HCT116 (cell line): ENCODE measurements around the gene FMN1. TPM values are rescaled to one million over a fixed set of nuclear protein-coding genes. Genes with fewer than 3 reads are reported as not detected.

Experiments used
- ATAC-seq: fragments of 200-7000 bp; cut with Tn5 transposase; 2 replicates; pipeline ENCODE4 v1.9.1; 2020; ENCODE audit warnings: mild to moderate bottlenecking, moderate library complexity
- BruUV-seq: library from RNA; stranded (reverse); fragments of 400-500 nt; replicated peaks from 2 replicates; lab custom pipeline; 2021; lab: Mats Ljungman, UMichigan
- CTCF ChIA-PET: fragments of 300-600 bp; sonication (Branson Sonifier 250); formaldehyde crosslinking; loops from one replicate; lab custom pipeline; 2021; ENCODE audit warnings: antibody characterized with exemption; lab: Charles Lee
- POLR2A ChIA-PET: fragments of 300-600, 350-600 bp; sonication (Branson Sonifier 250); formaldehyde crosslinking; loops from one replicate; lab custom pipeline; 2021; ENCODE audit warnings: antibody characterized with exemption; lab: Charles Lee
- RAD21 ChIA-PET, 2 experiments: fragments of 300-600 bp; sonication (Branson Sonifier 250); formaldehyde crosslinking; loops; one replicate each; lab custom pipeline; 2023; ENCODE audit warnings: low total read pairs in 2 of 2; ENCODE audit not compliant: uncharacterized antibody in 2 of 2, unreplicated experiment in 2 of 2, low non-redundant PET in 1 of 2; lab: Charles Lee
- DNase-seq: peaks from one replicate; pipeline ENCODE4 v3.0.0-alpha.2; 2010; ENCODE audit warnings: low read depth, low spot score
- H2AFZ ChIP-seq: fragments of 200-600 bp; shearing (Covaris generic), sonication (generic); 2 replicates; pipeline ENCODE4 v1.6.1; 2017; ENCODE audit warnings: low read depth, mixed run types, mixed read lengths, antibody characterized with exemption, low read length; ENCODE audit not compliant: poor library complexity, severe bottlenecking
- H3K27ac ChIP-seq: 2 replicates; pipeline ENCODE4 v1.5.1; 2012; ENCODE audit warnings: low read depth, low read length
- H3K27me3 ChIP-seq: fragments of 200-600 bp; sonication (generic); 2 replicates; pipeline ENCODE4 v1.6.1; 2016; ENCODE audit warnings: mixed run types, low read length, mixed read lengths; ENCODE audit not compliant: insufficient read depth
- H3K36me3 ChIP-seq, 2 experiments: fragments of 200-500 bp in 1 of 2; fragments of 200-600 bp in 1 of 2; sonication (Bioruptor generic) in 1 of 2; sonication (generic) in 1 of 2; 2 replicates each; pipeline versions ENCODE4 v1.5.1 to v1.6.1; 2014 to 2016; ENCODE audit warnings: low read length in 2 of 2, inconsistent platforms in 1 of 2, mixed read lengths in 1 of 2, mixed run types in 1 of 2; ENCODE audit not compliant: insufficient read depth in 2 of 2, control insufficient read depth in 1 of 2
- H3K4me1 ChIP-seq, 2 experiments: fragments of 200-600 bp in 1 of 2; sonication (generic) in 1 of 2; 2 replicates each; pipeline versions ENCODE4 v1.5.1 to v1.6.1; 2012 to 2017; ENCODE audit warnings: low read length in 2 of 2, inconsistent platforms in 1 of 2, mild to moderate bottlenecking in 1 of 2, mixed read lengths in 1 of 2, mixed run types in 1 of 2, moderate library complexity in 1 of 2; ENCODE audit not compliant: insufficient read depth in 2 of 2, control insufficient read depth in 1 of 2
- H3K4me2 ChIP-seq: fragments of 200-600 bp; sonication (generic); 2 replicates; pipeline ENCODE4 v1.6.1; 2017; ENCODE audit warnings: mixed run types, low read length, mixed read lengths
- H3K4me3 ChIP-seq, 2 experiments: fragments of 200-600 bp in 1 of 2; sonication (generic) in 1 of 2; replicated peaks in 1 of 2; 2 replicates each; pipeline ENCODE4 v1.5.1; 2011 to 2016; ENCODE audit warnings: low read length in 2 of 2, control low read depth in 1 of 2, low read depth in 1 of 2, mild to moderate bottlenecking in 1 of 2, mixed read lengths in 1 of 2, mixed run types in 1 of 2
- H3K79me2 ChIP-seq: fragments of 200-600 bp; sonication (generic); 2 replicates; pipeline ENCODE4 v1.6.1; 2017; ENCODE audit warnings: mild to moderate bottlenecking, mixed run types, low read length, moderate library complexity, mixed read lengths; ENCODE audit not compliant: insufficient read depth
- H3K9ac ChIP-seq: fragments of 200-600 bp; sonication (generic); 2 replicates; pipeline ENCODE4 v1.6.1; 2016; ENCODE audit warnings: low read length, mixed read lengths
- H3K9me2 ChIP-seq: fragments of 200-600 bp; sonication (generic), shearing (Covaris generic); 2 replicates; pipeline ENCODE4 v1.6.1; 2017; ENCODE audit warnings: mixed run types, mild to moderate bottlenecking, moderate library complexity; ENCODE audit not compliant: insufficient read depth
- H3K9me3 ChIP-seq, 2 experiments: fragments of 200-500 bp in 1 of 2; fragments of 200-600 bp in 1 of 2; sonication (Bioruptor generic) in 1 of 2; sonication (generic) in 1 of 2; 2 replicates each; pipeline ENCODE4 v1.6.1; 2014 to 2017; ENCODE audit warnings: low read length in 2 of 2, mixed read lengths in 2 of 2, inconsistent platforms in 1 of 2, low read depth in 1 of 2, mild to moderate bottlenecking in 1 of 2, mixed run types in 1 of 2, moderate library complexity in 1 of 2; ENCODE audit not compliant: control insufficient read depth in 1 of 2, insufficient read depth in 1 of 2
- H4K20me1 ChIP-seq: fragments of 200-600 bp; sonication (generic), shearing (Covaris generic); 2 replicates; pipeline ENCODE4 v1.6.1; 2017; ENCODE audit warnings: mixed run types, mild to moderate bottlenecking, moderate library complexity; ENCODE audit not compliant: insufficient read depth
- CBX3 ChIP-seq: IDR thresholded peaks from 2 replicates; pipeline ENCODE4 v1.6.1; 2012; ENCODE audit warnings: low read depth
- EZH2 ChIP-seq: fragments of 200-600 bp; sonication (generic); IDR thresholded peaks from 2 replicates; pipeline ENCODE4 v1.6.1; 2017; ENCODE audit warnings: antibody characterized with exemption, mixed run types
- EZH2phosphoT487 ChIP-seq: fragments of 200-600 bp; IDR thresholded peaks from 2 replicates; pipeline ENCODE4 v1.6.1; 2018; ENCODE audit warnings: antibody characterized with exemption, borderline replicate concordance
- FOSL1 ChIP-seq: IDR thresholded peaks from 2 replicates; pipeline ENCODE4 v1.6.1; 2012; ENCODE audit warnings: low read depth
- JUND ChIP-seq: IDR thresholded peaks from 2 replicates; pipeline ENCODE4 v1.6.1; 2012
- MAX ChIP-seq: IDR thresholded peaks from 2 replicates; pipeline ENCODE4 v1.6.1; 2012
- POLR2A ChIP-seq: IDR thresholded peaks from 2 replicates; pipeline ENCODE4 v1.7.0; 2011; ENCODE audit warnings: borderline replicate concordance; ENCODE audit not compliant: insufficient read depth, insufficient read length; ENCODE audit errors: extremely low read depth
- POLR2AphosphoS5 ChIP-seq: IDR thresholded peaks from 2 replicates; pipeline ENCODE4 v1.6.1; 2011; ENCODE audit warnings: mild to moderate bottlenecking, low read depth, low read length, moderate library complexity
- SP1 ChIP-seq: IDR thresholded peaks from 2 replicates; pipeline ENCODE4 v1.6.1; 2012; ENCODE audit warnings: low read depth
- SRF ChIP-seq: IDR thresholded peaks from 2 replicates; pipeline ENCODE4 v1.6.1; 2012; ENCODE audit warnings: low read depth
- TCF7L2 ChIP-seq: IDR thresholded peaks from 2 replicates; pipeline ENCODE4 v1.7.0; 2011; ENCODE audit warnings: borderline replicate concordance, inconsistent platforms; ENCODE audit not compliant: insufficient read depth, insufficient read length; ENCODE audit errors: extremely low read depth
- YY1 ChIP-seq: IDR thresholded peaks from 2 replicates; pipeline ENCODE4 v1.6.1; 2011; ENCODE audit warnings: low read length, low read depth, moderate library complexity, mild to moderate bottlenecking; ENCODE audit not compliant: insufficient replicate concordance; ENCODE audit errors: extremely low read depth
- ZNF274 ChIP-seq: fragments of 200-500 bp; sonication (Bioruptor generic); IDR thresholded peaks from 2 replicates; pipeline ENCODE4 v1.6.1; 2014; ENCODE audit warnings: mild to moderate bottlenecking, low read depth, low read length, inconsistent platforms
- intact Hi-C: fragments of 100-400 bp; cut with micrococcal nuclease; formaldehyde crosslinking; loops from 2 replicates; pipeline ENCODE4 v1.10.0; 2022
- total RNA-seq: library from RNA; stranded (reverse); gene quantifications from one replicate; pipeline ENCODE4 v1.2.1, GENCODE V29; 2021; ENCODE audit not compliant: unreplicated experiment
- TF ChIP-seq, protein P1 (sequence below), 3 experiments: fragments of 200-600 bp in 1 of 3; sonication (generic) in 1 of 3; IDR thresholded peaks in 2 of 3; conservative IDR thresholded peaks in 1 of 3; 2 replicates each; pipeline ENCODE4 v1.5.1; 2012 to 2017; ENCODE audit warnings: low read depth in 2 of 3, low read length in 2 of 3, antibody characterized with exemption in 1 of 3, borderline replicate concordance in 1 of 3, control low read depth in 1 of 3, mild to moderate bottlenecking in 1 of 3, mixed read lengths in 1 of 3, mixed run types in 1 of 3, moderate library complexity in 1 of 3; ENCODE audit not compliant: insufficient read depth in 1 of 3
- TF ChIP-seq, protein P2 (sequence below): IDR thresholded peaks from 2 replicates; pipeline ENCODE4 v1.6.1; 2012; ENCODE audit warnings: low read depth
- TF ChIP-seq, protein P3 (sequence below): IDR thresholded peaks from 2 replicates; pipeline ENCODE4 v1.6.1; 2012

Gene FMN1
- total RNA-seq, 1 experiment from 2014 or later, result 0.39 TPM

GRCh38 chr15:32794973-32795372 is 399.5 kb downstream of the FMN1 start:
- Histone ChIP-seq H3K27me3 (no peaks in the 10 kb centered on the region), H3K9ac (no peak overlapping the region), H2AFZ (no peak overlapping the region), H3K9me3 (no peaks in the 10 kb centered on the region), H3K4me2 (no peak overlapping the region), H3K79me2 (no peaks in the 10 kb centered on the region), H3K27ac (no peak overlapping the region), H3K36me3 (no peaks in the 10 kb centered on the region), H3K9me2 (no peaks in the 10 kb centered on the region), H4K20me1 (no peaks in the 10 kb centered on the region), H3K4me3 (no peak overlapping the region), H3K4me1 (no peaks in the 10 kb centered on the region)
- no TSS peak for BruUV-seq
- intact Hi-C loops, result no loop called here
- ChIA-PET RAD21 (no interaction called here), CTCF (no interaction called here), POLR2A (interaction anchor here (0.6 kb wide), 1 partner anchor 45 kb away, joined by 4 read pairs; no protein-coding TSS in a partner anchor)
- TF ChIP-seq SRF (no peak), POLR2A (no peak)
- TF ChIP-seq, protein P1, sequence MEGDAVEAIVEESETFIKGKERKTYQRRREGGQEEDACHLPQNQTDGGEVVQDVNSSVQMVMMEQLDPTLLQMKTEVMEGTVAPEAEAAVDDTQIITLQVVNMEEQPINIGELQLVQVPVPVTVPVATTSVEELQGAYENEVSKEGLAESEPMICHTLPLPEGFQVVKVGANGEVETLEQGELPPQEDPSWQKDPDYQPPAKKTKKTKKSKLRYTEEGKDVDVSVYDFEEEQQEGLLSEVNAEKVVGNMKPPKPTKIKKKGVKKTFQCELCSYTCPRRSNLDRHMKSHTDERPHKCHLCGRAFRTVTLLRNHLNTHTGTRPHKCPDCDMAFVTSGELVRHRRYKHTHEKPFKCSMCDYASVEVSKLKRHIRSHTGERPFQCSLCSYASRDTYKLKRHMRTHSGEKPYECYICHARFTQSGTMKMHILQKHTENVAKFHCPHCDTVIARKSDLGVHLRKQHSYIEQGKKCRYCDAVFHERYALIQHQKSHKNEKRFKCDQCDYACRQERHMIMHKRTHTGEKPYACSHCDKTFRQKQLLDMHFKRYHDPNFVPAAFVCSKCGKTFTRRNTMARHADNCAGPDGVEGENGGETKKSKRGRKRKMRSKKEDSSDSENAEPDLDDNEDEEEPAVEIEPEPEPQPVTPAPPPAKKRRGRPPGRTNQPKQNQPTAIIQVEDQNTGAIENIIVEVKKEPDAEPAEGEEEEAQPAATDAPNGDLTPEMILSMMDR (IDR thresholded peaks at IDR 0.05 in 2 of 3, conservative IDR thresholded peaks at IDR 0.05 in 1 of 3; ENCODE audit: borderline replicate concordance in 1 of 3, insufficient read depth in 1 of 3, low read depth in 2 of 3, low read length in 2 of 3), result no peak
- ATAC-seq, result no peak
- DNase-seq, result no peak

DNA sequence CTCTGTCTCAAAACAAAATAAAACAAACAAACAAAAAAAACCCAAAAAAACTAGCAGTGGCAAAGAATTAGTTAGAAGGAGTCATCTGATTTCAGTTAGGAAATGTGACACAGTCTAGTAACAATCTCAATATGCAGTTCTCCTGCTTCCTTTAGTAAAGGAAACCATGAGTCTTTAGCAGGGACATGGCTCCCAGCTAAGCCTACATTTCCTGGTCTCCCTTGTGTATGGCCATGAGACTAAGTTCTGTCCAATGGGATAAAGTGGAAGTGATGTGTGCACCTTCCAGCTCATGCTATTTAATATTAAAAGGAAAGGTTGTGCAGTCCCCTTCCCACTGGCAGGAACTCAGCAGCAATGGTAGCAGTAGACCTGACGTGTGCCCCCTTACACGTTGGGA is 402.1 kb downstream of the FMN1 start:
- TF ChIP-seq POLR2AphosphoS5, result no peak
- no peak for TF ChIP-seq SP1
- TF ChIP-seq, protein P2, sequence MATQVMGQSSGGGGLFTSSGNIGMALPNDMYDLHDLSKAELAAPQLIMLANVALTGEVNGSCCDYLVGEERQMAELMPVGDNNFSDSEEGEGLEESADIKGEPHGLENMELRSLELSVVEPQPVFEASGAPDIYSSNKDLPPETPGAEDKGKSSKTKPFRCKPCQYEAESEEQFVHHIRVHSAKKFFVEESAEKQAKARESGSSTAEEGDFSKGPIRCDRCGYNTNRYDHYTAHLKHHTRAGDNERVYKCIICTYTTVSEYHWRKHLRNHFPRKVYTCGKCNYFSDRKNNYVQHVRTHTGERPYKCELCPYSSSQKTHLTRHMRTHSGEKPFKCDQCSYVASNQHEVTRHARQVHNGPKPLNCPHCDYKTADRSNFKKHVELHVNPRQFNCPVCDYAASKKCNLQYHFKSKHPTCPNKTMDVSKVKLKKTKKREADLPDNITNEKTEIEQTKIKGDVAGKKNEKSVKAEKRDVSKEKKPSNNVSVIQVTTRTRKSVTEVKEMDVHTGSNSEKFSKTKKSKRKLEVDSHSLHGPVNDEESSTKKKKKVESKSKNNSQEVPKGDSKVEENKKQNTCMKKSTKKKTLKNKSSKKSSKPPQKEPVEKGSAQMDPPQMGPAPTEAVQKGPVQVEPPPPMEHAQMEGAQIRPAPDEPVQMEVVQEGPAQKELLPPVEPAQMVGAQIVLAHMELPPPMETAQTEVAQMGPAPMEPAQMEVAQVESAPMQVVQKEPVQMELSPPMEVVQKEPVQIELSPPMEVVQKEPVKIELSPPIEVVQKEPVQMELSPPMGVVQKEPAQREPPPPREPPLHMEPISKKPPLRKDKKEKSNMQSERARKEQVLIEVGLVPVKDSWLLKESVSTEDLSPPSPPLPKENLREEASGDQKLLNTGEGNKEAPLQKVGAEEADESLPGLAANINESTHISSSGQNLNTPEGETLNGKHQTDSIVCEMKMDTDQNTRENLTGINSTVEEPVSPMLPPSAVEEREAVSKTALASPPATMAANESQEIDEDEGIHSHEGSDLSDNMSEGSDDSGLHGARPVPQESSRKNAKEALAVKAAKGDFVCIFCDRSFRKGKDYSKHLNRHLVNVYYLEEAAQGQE, result no peak
- TF ChIP-seq, protein P3, sequence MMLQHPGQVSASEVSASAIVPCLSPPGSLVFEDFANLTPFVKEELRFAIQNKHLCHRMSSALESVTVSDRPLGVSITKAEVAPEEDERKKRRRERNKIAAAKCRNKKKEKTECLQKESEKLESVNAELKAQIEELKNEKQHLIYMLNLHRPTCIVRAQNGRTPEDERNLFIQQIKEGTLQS, result no peak
- no peak for TF ChIP-seq MAX
- no peak for TF ChIP-seq EZH2
- no peak for TF ChIP-seq FOSL1
- no peak for TF ChIP-seq ZNF274
- no peak for TF ChIP-seq YY1
- no peak for TF ChIP-seq TCF7L2
- no peak for TF ChIP-seq JUND
- no peak for TF ChIP-seq EZH2phosphoT487
- TF ChIP-seq CBX3, result no peak
- ChIA-PET POLR2A (no interaction called here), RAD21 (no interaction called here), CTCF (no interaction called here)
- Histone ChIP-seq H3K4me2 (no peak overlapping the region), H3K4me3 (no peak overlapping the region), H3K9me3 (no peaks in the 10 kb centered on the region), H2AFZ (no peak overlapping the region), H3K36me3 (no peaks in the 10 kb centered on the region), H3K9ac (no peak overlapping the region), H3K27me3 (no peaks in the 10 kb centered on the region), H3K4me1 (no peaks in the 10 kb centered on the region), H3K27ac (no peak overlapping the region), H3K79me2 (no peaks in the 10 kb centered on the region), H3K9me2 (no peaks in the 10 kb centered on the region), H4K20me1 (no peaks in the 10 kb centered on the region)
- DNase-seq, result no peak
- intact Hi-C loops, result no loop called here
- no peak for ATAC-seq
- BruUV-seq, result no TSS peak
